Adrenal gland (tissue), 5 donors: ENCODE data around the gene SMIM33.

Experiments used
- CTCF ChIP-seq, 6 experiments: fragments of 450-650 bp in 4 of 6; fragments of 200-600 bp in 2 of 6; sonication (generic) in 1 of 6; IDR thresholded peaks; 1 replicate in 5 of 6; 2 replicates in 1 of 6; pipeline versions ENCODE4 v1.5.1 to v1.8.0; 2016 to 2021; ENCODE audit warnings: antibody characterized with exemption in 6 of 6, mild to moderate bottlenecking in 2 of 6, moderate library complexity in 1 of 6
- POLR2A ChIP-seq, 2 donors: fragments of 450-650 bp; IDR thresholded peaks; one replicate each; pipeline ENCODE4 v1.6.1; 2017; ENCODE audit warnings: antibody characterized with exemption in 2 of 2, mild to moderate bottlenecking in 2 of 2, moderate library complexity in 1 of 2
- donor health status: DM: no; HTN: no; CAD: no.

GRCh38 chr5:139486201-139486600 lies 15.4 kb downstream of the SMIM33 start:
- TF ChIP-seq CTCF (IDR thresholded peaks at IDR 0.05) (no peak), POLR2A (IDR thresholded peaks at IDR 0.05) (no peak)
